GM21360 (cell line): Measurements from ENCODE around the gene RGL3.
"Not testable (repeated sequence)": the region's sequence is repeated elsewhere in the genome, so short reads cannot be mapped to it uniquely, and the experiment has no call there.

ENCODE experiments used
- ATAC-seq: cut with Tn5 transposase; IDR thresholded peaks from one replicate; pipeline ENCODE4 v1.9.1; 2021; ENCODE audit warnings: mild to moderate bottlenecking, moderate library complexity; ENCODE audit not compliant: unreplicated experiment

RGL3 gene

GRCh38 chr19:11418549-11419506 is at the start of gene RGL3:
Gene RGL3 (minus strand): TSS chr19:11419314. CDS start chr19:11419278, 36 bp downstream.
- no peak for ATAC-seq

GRCh38 chr19:11468266-11468845 is 49.2 kb upstream of the RGL3 start:
- ATAC-seq = not testable (repeated sequence)

- no peak for ATAC-seq
Measured at GRCh38 chr19:11465600-11465999, 46.5 kb upstream of the RGL3 start.

GRCh38 chr19:11464333-11465265 is 45.5 kb upstream of the RGL3 start:
- no peak for ATAC-seq

- no peak for ATAC-seq
Measured at GRCh38 chr19:11463391-11463790, 44.3 kb upstream of the RGL3 start.

- no peak for ATAC-seq
Measured at GRCh38 chr19:11461453-11461852, 42.3 kb upstream of the RGL3 start.

GRCh38 chr19:11460207-11460606 is 41.1 kb upstream of the RGL3 start:
- ATAC-seq = no peak

GRCh38 chr19:11458912-11459311 is 39.8 kb upstream of the RGL3 start:
- ATAC-seq = not testable (repeated sequence)

GRCh38 chr19:11458236-11458900 is 39.3 kb upstream of the RGL3 start:
- no peak for ATAC-seq

- no peak for ATAC-seq
Measured at GRCh38 chr19:11457831-11458230, 38.7 kb upstream of the RGL3 start.

- ATAC-seq = no peak
Measured at GRCh38 chr19:11457115-11457514, 38.0 kb upstream of the RGL3 start.

- no peak for ATAC-seq
Measured at GRCh38 chr19:11456659-11457058, 37.5 kb upstream of the RGL3 start.

- not testable (repeated sequence) for ATAC-seq
Measured at GRCh38 chr19:11455233-11455554, 36.1 kb upstream of the RGL3 start.

GRCh38 chr19:11453468-11454341 is 34.6 kb upstream of the RGL3 start:
- no peak for ATAC-seq

- ATAC-seq = no peak
Measured at GRCh38 chr19:11452620-11453310, 33.7 kb upstream of the RGL3 start.

GRCh38 chr19:11451871-11452619 is 32.9 kb upstream of the RGL3 start:
- no peak for ATAC-seq

GRCh38 chr19:11451327-11451870 is 32.3 kb upstream of the RGL3 start:
- no peak for ATAC-seq
